HG02623 (cell line): Measurements from ENCODE around the gene CSMD2.

Source experiments
- ATAC-seq: cut with Tn5 transposase; IDR thresholded peaks from one replicate; pipeline ENCODE4 v1.9.1; 2021; ENCODE audit warnings: moderate library complexity; ENCODE audit not compliant: unreplicated experiment

CSMD2 gene

DNA sequence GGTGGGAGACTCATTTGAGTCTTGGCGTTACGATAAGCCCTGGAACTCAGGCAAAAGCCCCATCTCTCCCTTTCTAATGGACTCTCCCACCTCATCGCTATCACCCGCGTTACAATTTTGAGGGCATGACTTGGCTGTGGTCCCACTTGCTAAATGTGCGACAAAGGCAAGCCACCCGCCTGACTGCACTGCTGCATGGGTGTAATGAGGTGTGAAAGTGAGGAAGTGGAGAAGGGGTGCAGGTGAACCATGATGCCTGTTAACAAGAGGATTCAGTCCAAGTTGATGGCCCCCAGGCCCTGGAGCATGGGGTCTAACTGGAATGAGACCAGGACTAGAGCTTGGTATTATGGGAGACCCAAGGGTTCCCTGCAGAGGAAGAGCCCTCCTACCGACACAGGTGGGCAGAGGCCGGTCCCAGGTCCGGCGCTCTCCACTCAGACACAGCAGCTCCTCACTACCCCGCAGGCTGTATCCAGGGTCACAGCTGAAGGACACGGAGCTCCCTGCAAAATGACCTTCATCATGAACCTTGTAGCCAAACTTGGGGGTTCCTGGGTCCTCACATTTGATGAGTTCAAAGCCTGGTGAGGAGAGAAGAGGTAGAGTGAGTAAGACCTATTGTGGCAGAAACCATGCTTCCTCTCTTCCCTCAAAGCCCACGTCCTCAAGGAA is 466.5 kb downstream of the CSMD2 start:
- ATAC-seq: no peak

DNA sequence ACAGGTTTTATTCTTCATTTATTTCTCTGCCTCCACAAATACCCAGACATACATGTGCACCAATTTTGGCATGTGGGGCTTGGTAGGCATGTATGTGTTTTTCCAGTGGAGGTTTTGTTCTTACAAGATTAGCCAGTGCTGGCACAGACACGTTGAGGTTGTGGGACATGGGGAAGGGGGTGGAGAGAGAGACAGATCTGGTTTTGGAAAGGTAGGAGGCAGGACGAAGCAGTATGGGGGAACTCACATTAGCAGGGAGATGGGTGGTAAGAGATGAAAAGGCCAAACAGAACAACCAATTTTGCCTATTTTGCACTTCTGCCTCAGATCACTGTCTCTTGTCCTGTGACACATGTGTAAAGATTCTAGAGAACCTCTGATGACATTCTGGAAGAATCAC is 467.2 kb downstream of the CSMD2 start:
- ATAC-seq: no peak

DNA sequence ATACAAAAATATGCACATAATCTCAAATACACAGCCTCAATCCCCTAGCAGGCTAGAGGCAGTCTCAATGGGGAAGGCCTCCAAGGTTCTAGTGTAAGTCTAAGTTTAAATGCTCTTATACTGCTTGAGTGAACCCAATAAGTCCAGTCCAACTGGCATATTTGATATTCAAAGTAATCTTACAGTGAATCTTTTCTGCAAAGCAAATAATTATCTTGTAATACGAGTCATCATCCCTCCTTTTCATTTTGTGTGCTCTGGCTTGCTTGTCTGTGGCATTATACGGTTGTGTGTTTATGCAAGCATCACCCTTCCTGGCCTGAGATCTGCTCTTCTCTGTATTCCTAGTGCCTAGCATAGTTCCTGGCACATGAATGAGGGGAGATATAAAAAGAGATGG is 468.1 kb downstream of the CSMD2 start:
- ATAC-seq: no peak

DNA sequence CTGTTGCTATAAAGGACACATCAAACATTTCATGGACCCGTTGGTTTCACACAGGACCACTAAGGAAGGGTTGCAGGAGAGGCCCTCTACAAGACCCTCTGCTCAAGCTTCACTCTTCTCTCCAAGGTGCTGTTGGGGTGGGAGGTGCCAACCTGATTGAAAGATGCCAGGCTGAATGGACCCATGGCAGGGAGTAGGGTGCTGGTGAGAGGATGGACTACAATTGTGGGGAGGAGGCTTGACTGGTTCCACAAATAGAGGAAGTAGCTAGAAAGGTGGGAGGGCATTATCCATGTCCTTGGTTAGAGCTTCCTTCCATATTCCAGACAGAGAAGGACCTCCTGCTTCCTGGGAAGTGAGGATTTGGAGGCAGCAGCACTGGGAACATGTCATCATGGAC is 468.7 kb downstream of the CSMD2 start:
- ATAC-seq: no peak

DNA sequence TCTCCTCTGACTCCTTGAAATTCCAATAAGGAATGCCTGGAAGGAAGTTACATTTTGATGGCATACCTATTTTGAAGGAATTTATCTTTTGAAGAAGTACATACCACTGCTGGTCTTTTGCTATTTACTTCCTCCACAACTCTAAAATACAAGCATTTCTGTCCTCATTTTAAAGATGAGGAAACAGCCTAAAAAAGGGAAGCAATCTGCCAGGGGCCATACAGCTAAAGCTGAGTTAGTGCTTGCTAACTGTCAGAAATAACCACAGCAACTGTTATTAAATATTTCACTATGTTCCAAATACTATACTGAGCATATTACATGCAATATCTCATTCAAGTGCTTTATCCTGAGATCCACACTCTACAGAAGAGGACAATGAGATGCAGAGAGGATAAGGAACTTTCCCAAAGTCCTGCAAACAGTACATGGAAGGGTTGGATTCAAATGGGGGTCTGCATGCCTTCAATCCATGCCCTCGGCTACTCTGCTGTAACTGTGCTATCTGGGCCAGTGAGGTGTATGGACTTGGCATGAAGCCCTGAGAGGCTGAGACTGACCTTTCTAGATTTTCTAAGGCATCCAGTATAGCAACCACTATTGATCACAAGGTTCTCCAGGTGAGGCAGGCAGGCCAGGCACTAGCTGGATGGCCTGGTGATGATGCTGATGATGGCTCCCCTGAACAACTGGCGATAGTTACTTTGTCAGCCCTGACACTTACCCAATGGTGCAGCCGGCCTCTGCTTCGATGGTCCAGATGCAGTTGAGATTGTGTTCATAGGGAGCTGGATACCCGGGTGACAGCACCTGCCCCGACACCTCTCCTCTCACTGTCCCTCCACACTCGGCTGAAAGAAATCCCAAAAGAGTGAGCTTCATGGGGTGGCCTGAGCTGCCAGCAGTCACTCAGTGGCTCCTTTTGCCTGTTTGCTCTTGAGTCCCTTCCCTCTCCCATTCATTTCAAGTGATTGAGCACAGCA is 472.5 kb downstream of the CSMD2 start:
- no peak for ATAC-seq

DNA sequence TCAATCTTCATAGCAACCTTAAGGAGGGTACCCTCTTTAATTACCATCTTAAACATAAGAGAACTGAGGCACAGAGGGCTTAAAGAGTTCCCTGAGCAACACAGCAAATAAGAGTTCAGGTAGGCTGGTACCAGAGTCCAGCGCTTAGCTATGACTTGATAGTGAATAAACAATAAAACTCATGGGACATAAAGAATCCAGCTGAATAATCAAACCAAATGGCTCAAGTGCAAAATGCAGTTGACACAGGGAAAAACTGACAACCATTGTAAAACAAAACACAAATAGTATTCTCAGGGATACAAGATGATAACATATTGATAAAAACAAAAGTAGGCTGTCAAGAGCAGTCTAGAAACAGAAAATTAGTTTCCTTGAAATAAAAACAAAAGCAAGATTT is 478.0 kb downstream of the CSMD2 start:
- no peak for ATAC-seq

DNA sequence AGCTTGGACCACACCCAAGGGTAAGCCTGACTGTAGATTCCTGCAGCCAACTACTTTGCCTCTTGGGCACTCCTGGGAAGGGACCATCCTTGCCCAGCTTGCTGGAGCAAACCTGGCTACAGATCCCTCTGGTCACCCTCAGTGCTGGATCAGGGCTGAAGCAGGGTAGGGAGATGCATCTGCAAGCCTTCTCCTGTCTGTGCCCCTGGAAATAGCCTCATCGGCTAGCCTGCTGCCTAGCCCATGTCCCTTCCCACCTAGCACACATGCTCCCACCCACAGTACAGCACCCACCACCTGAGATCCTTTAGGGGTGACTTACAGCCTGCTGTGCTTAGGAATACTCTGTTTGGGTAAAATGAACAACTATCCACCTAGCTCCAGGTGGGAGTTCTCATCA is 478.5 kb downstream of the CSMD2 start:
- no peak for ATAC-seq

DNA sequence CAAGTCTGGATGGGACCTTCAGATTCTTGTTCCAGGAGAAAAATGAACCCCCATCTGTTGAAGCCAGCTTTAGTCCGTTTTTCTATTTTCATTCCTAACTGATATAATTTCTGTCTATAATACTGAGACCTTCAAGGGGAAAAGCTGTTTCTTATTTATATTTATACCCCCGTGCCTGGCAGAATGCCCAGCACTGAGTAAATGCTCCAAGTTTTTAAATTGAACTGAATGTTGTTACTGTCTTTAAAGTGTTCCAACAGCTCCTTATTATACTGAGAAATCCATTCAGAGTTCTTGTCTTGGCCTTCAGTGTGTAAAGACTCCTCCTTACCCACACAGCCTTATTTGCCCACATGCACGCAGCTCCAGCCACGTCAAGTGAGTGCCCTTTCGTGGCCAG is 479.8 kb downstream of the CSMD2 start:
- ATAC-seq: no peak

DNA sequence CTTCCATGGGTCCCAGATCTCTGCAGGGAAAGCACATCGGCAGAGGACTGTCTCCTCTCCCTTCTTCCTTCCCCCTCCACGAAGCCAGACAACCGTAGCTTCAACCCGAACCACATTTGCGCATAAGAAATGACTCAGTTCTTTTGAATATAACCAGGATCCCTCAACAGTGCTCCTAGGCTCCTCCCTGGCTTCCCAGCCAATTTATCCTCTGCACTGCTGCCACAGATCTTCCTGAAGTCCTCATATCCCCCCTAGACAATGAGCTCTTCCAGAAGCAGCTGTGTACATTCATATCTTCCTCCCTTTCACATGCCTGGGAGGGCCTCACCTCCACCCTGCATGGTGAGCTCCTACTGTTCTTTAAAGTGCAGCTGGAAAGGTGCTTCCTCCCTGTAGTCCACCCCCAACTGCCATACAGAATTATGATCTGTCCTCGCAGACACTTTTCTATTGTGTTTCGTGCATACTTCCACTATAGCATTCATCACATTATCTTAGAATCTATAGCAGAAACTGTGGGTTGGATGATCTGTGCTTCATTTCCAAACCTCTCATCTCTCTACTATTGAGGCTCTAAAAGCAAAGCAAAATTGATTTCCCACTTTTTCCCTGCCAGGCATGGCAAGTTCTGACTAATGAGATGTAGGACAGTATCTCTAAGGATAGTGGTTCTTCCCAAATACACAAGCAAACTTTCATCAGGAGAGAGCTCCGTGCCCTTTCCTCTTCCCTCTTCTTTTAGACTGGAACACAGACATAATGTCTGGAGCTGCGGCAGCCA is 480.4 kb downstream of the CSMD2 start:
- no peak for ATAC-seq

DNA sequence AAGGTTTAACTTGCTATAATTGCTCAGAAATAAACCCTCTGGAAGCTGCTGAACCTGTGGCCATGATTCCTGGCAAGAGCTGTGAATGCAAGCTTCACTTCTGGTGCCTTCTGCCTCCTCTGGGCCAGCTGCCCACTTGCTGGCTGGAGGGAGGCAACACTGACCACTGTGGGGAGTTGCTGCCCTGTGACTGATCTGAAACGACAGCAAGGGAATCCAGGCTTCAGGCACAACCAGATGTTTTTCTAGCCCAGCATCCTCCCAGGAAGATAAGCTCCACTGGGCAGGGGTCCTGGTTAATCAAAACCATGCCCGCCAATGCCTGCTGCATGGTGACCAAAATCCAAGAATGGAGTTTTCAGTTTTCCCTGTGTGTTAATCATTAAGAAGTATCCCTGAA is 481.1 kb downstream of the CSMD2 start:
- no peak for ATAC-seq

DNA sequence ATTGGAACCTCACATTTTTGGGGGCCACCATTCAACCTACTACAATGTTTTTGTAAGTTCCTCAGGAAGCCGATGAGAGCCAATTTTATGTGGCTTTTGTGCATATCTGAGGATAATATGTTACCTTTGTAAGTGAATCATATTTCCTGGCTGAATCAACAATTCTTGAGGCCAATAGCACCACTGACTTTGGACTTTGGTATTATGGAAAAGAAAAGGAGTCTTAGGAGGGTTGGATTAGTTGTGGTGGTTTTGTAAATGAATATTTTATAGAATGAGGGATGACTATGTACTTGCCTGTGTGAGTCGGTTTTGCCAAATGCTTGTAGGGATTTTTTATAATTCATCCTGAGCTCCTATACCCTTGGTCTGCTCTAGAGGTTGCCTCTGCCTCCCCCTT is 482.7 kb downstream of the CSMD2 start:
- no peak for ATAC-seq

DNA sequence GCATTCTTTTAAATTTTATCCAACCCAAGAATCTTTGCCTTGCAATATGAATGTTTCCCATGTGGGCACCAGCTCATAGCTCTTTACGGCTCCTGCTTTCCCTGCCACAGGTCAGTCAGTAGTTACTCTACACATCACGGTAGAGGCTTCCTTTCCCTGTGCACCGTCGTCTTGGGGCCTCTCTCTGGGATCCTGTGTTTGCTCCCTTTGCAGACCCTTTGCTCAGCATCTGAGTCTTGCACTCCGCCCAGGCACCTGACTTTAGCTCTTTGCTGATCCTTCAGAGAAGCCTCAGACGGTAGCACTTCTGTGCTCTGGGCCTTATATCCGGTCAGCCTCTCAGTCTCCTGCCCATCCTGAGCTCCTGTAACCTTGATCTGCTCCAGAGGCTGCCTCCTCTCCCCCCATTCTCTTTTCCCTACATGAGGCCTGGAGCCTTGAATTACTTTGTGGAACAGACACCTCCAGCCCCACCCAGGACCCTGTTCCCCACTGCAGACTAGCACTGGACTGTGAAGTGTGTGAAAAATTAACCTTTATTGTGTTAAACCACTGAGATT is 484.7 kb downstream of the CSMD2 start:
- ATAC-seq: no peak

DNA sequence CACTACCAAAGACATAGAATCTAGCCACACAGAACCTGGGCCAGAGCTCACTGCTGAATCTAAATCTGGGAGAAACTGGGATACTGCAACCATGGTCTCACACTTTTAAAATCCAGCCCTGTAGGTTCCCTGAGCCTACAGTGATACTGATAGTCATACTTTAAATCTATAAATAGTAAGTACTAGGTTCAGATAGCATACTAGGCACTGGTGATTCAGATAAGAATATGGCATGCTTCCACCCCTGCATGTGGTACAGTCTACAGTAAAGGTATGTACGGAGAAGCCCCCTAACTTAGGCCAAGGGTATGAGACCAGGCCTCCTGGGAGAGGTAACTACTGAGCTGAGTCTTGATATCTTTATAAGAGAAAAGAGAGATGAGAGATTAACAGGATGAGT is 494.5 kb downstream of the CSMD2 start:
- ATAC-seq: no peak

DNA sequence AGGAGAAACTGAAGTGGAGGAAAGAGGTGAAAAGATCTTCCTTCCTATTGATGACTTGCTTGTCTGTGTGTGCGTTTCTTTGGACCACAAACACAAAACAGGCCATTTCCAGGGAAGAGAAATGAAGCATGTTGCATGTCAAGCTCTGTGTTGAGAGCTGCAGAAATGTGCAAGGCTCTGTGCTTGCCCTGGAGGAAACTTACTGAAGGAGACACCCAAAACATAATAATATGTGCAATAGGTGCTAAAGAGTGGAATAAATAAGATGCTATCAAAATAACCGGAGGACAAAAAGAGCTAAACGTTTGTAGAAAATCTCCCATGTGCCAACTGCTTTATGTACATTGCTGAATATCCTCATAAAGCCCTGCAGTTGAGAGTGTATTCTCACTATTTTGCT is 496.3 kb downstream of the CSMD2 start:
- no peak for ATAC-seq

DNA sequence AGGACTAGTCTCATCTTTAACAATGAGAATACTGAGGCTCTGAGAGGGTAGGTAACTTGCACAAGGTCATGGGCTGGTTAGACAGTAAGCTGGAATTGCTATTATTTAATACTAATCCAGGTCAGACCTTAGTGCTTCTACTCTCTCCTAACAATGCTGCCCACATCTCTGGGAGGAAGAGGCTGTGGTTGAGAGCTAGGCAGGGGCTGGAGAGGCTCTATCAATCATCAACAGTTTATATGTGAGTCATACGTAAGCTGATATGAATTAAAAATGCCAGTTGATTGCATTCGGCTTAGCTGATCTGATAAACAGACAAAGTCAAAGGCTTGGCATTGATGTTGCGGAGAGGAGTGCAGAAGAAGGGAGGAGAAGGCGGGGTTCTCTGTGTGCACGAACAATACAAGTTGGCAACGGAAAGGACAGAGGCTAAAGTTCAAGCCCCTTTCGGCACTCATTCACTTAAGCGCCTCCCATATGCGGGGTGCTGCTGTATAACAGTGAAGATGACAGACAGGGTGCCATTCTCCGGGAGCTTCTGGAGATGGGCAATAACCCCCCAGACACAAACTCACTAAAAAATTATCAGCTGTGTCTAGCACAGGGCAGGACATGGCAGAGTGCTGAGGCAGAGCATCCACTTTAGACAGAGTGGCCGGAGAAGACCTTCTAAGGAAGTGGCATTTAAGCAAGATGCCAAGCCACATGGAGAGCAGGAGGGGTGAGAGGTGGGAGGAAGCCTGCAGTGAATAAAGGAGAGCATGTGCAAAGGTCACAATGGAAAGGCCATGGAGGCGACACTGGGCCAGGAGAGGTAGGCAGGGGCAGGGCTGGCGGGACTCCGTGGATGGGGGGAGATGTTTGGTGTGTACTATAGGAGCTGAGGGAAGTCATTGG is 497.4 kb downstream of the CSMD2 start:
- no peak for ATAC-seq

DNA sequence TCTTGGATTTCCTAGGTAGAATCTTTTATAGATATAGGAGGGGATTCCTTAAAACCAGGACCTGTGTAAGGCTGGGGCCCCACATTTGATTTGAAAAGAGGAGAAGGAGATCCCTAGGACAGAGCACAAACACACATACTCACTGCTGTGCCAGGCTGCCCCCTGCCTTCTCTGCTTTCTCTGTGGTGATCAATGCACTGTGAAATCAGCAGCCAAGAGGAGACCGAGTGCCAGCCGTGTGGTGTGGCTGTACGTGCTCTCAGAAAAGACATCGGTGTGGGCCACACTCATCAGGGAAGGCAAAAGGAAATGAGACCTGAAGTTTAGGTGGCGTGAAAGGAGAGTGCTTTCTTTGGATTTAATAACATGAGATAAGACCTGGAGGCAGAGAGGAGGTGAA is 498.4 kb downstream of the CSMD2 start:
- no peak for ATAC-seq

DNA sequence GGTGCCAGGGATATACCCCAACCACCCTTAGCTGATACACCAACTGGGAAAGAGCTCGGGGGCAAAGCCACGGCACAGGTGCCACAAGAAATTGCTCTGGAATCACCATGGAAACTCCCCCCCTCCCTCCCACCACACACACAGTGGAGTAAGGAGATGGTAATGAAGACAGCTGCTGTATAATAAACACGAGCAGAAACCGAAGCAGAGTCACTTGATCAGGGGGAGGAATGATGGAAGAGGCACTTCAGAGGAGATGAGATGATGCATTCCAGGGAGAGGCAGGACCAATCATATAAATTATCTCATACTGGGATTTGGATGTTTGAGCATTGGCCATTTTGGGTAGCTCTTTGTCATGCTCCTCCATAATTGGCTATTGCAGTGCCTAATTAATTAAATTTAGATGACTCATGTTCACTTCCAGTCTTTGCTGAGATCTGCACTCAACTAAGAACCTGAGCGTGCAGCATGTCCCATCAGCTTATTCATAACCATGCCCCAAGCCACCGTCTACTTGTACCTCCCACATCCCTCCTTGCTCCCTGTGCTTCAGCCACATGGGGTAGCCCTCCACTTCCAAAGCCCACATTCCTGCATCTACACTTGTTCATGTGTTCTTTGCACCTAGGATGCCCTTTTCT is 503.1 kb downstream of the CSMD2 start:
- ATAC-seq: no peak

DNA sequence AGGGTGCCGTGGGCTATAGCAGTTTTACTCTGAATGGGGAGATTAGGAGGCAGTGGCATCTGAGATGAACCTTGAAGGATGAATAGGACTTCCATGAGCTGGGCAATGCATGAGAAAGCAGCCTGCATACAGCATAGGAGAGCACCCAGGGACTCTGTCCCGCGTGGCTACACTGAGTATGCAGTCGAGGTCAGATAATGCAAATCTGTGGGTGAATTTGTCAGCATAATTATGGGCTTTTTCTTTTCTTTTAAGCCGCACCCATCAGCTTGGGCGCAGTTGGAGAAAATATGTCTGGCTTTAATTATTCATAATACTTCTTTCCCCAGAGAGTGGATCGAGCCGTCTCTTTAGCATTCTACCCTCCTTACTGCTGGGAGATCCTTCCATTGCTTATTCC is 504.1 kb downstream of the CSMD2 start:
- no peak for ATAC-seq

DNA sequence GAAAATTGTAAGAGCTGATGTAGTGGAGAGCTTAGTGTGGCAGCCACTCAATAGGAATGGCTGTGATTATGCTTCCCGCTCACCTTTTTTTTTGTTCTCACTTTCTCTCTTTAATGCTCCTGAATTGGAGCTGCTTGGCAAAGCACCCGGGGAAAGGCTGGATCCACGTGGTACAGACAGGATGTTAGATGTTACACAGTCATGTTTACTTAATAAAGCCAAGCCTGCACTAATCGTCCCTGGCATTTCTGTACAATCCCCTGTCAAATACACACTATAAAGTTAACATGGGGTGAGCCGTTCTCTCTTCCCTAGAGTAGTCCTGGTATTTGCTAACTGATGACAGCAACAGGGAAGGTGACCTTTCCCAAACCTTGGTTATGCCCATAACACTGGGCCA is 504.8 kb downstream of the CSMD2 start:
- no peak for ATAC-seq

DNA sequence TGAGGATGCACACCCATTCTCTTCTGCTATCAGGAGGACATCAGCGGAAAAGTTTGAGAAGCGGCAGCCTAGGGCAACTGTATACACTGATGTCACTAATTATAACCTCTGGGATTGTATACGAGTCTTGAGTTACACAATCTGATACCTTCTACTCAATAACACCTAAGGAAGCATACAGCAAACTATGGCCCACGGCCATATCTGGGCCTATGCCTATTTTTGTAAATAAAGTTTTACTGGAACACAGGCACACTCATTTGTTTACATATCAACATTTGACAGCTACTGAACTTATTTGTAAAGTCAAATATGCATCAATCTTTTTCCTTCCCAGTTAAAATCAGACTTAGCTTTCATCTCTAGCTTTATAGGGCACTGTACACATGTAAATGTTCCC is 505.4 kb downstream of the CSMD2 start:
- no peak for ATAC-seq
